ENCODE results near the gene ATRN.

GRCh38 chr20:3692706-3693294 is 222.0 kb downstream of the ATRN start:
- TF ChIP-seq EZH2 (IDR thresholded peaks at IDR 0.05; ENCODE audit: borderline replicate concordance, insufficient read depth, low read depth, low read length, poor library complexity, severe bottlenecking) (no peak), CTCF (IDR thresholded peaks at IDR 0.05) (no peak)

Measured in B cell (primary cell).